Astrocyte (in vitro differentiated cells and primary cell): ENCODE data around the gene STAB1.

Experiments
- CTCF ChIP-seq: IDR thresholded peaks from 2 replicates; pipeline ENCODE4 v1.5.1; 2011; ENCODE audit warnings: low read depth, mild to moderate bottlenecking, inconsistent platforms, low read length, moderate library complexity; ENCODE audit not compliant: insufficient read depth
- EZH2 ChIP-seq: IDR thresholded peaks from 2 replicates; pipeline ENCODE4 v1.6.1; 2012; ENCODE audit warnings: mild to moderate bottlenecking, low read length, inconsistent platforms; ENCODE audit not compliant: insufficient read depth

- TF ChIP-seq CTCF (no peak), EZH2 (no peak)
Measured at GRCh38 chr3:52455283-52456168, 39.6 kb upstream of the STAB1 start, which contains the start of gene NISCH.
